OCI-LY1 (cell line): ENCODE data around the gene ALKBH1.
"Not testable (repeated sequence)": the region's sequence is repeated elsewhere in the genome, so short reads cannot be mapped to it uniquely, and the experiment has no call there.

ENCODE experiments used
- H2AFZ ChIP-seq: fragments of 200-600 bp; sonication (generic), shearing (Covaris generic); 2 replicates; pipeline ENCODE4 v1.6.0; 2014; ENCODE audit warnings: antibody characterized with exemption, mild to moderate bottlenecking, low read length
- H3F3A ChIP-seq: fragments of 200-600 bp; sonication (generic), shearing (Covaris generic); 2 replicates; pipeline ENCODE4 v1.6.0; 2014; ENCODE audit warnings: mild to moderate bottlenecking, antibody characterized with exemption, low read length, moderate library complexity; ENCODE audit not compliant: insufficient read depth
- H3K27ac ChIP-seq: fragments of 200-600 bp; sonication (generic); 2 replicates; pipeline ENCODE4 v1.5.1; 2014; ENCODE audit warnings: low read length, mixed run types, mild to moderate bottlenecking, low read depth; ENCODE audit not compliant: poor library complexity, severe bottlenecking
- H3K27me3 ChIP-seq: fragments of 200-600 bp; sonication (generic); 2 replicates; pipeline ENCODE4 v1.6.0; 2014; ENCODE audit warnings: antibody characterized with exemption, mild to moderate bottlenecking, low read length, moderate library complexity; ENCODE audit not compliant: insufficient read depth
- H3K36me3 ChIP-seq: fragments of 200-600 bp; sonication (generic); 2 replicates; pipeline ENCODE4 v1.6.1; 2014; ENCODE audit warnings: mild to moderate bottlenecking, antibody characterized with exemption, low read length, moderate library complexity, mixed read lengths; ENCODE audit not compliant: insufficient read depth
- H3K4me1 ChIP-seq: fragments of 200-600 bp; sonication (generic); 2 replicates; pipeline ENCODE4 v1.5.1; 2014; ENCODE audit warnings: mild to moderate bottlenecking, low read length, moderate library complexity; ENCODE audit not compliant: insufficient read depth, severe bottlenecking
- H3K4me2 ChIP-seq: fragments of 200-600 bp; sonication (generic), shearing (Covaris generic); 2 replicates; pipeline ENCODE4 v1.6.1; 2014; ENCODE audit warnings: low read length
- H3K4me3 ChIP-seq: fragments of 200-600 bp; sonication (generic); 2 replicates; pipeline ENCODE4 v1.5.1; 2014; ENCODE audit warnings: low read length, low read depth, mild to moderate bottlenecking, mixed read lengths; ENCODE audit not compliant: poor library complexity, severe bottlenecking
- H3K79me2 ChIP-seq: fragments of 200-600 bp; shearing (Covaris generic); 2 replicates; pipeline ENCODE4 v1.6.1; 2016; ENCODE audit warnings: mixed run types, low read length, mixed read lengths; ENCODE audit not compliant: insufficient read depth
- H3K9ac ChIP-seq: fragments of 200-600 bp; sonication (generic), shearing (Covaris generic); 2 replicates; pipeline ENCODE4 v1.6.1; 2014; ENCODE audit warnings: mild to moderate bottlenecking, low read length, mixed read lengths
- H3K9me2 ChIP-seq: fragments of 200-600 bp; sonication (generic), shearing (Covaris generic); 2 replicates; pipeline ENCODE4 v1.6.1; 2014; ENCODE audit warnings: low read depth, mild to moderate bottlenecking, low read length, mixed read lengths
- H3K9me3 ChIP-seq: fragments of 200-600 bp; shearing (Covaris generic); 2 replicates; pipeline ENCODE4 v1.6.1; 2014; ENCODE audit warnings: low read length, mixed read lengths
- H4K20me1 ChIP-seq: fragments of 200-600 bp; sonication (generic), shearing (Covaris generic); 2 replicates; pipeline ENCODE4 v1.6.0; 2016; ENCODE audit warnings: mild to moderate bottlenecking, low read length; ENCODE audit not compliant: insufficient read depth
- CTCF ChIP-seq: fragments of 200-600 bp; sonication (generic), shearing (Covaris generic); IDR thresholded peaks from 2 replicates; pipeline ENCODE4 v1.5.1; 2017; ENCODE audit warnings: mild to moderate bottlenecking, antibody characterized with exemption, low read length, moderate library complexity, mixed read lengths
- EZH2 ChIP-seq: fragments of 200-600 bp; sonication (generic), shearing (Covaris generic); IDR thresholded peaks from 2 replicates; pipeline ENCODE4 v1.8.0; 2017; ENCODE audit warnings: borderline replicate concordance, mixed run types, mild to moderate bottlenecking, antibody characterized with exemption, low read length, moderate library complexity, mixed read lengths

ALKBH1 gene

DNA sequence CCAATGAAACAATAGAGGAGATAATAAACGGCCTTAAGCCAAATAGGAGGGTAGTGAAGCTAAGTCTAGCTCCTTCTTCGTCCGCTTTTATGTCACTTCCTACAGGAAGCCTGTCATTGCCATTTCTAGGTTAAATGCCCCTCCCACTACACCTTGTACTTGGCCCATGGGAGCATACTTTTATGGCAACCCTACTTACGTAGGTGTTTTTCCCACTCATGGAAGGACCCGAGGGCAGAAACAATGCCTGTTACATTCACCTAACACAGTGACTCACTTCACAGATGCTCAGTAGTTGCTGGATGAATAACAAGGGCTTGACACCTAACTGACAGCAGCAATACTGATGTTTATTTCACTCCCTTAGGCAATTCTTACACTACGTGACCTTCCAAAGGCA, 44.5 kb downstream of the ALKBH1 start:
- Histone ChIP-seq H3K9me3 (no peaks in the 10 kb centered on the region), H3K4me1 (peaks cover 2% of the 10 kb centered on the region), H3K36me3 (no peaks in the 10 kb centered on the region), H3K9ac (no peak overlapping the region), H2AFZ (no peak overlapping the region), H3K27me3 (no peaks in the 10 kb centered on the region), H3K79me2 (no peaks in the 10 kb centered on the region), H3K9me2 (no peaks in the 10 kb centered on the region), H3F3A (no peaks in the 10 kb centered on the region), H4K20me1 (no peaks in the 10 kb centered on the region), H3K4me2 (no peak overlapping the region), H3K4me3 (no peak overlapping the region), H3K27ac (no peak overlapping the region)
- TF ChIP-seq CTCF (no peak), EZH2 (no peak)

DNA sequence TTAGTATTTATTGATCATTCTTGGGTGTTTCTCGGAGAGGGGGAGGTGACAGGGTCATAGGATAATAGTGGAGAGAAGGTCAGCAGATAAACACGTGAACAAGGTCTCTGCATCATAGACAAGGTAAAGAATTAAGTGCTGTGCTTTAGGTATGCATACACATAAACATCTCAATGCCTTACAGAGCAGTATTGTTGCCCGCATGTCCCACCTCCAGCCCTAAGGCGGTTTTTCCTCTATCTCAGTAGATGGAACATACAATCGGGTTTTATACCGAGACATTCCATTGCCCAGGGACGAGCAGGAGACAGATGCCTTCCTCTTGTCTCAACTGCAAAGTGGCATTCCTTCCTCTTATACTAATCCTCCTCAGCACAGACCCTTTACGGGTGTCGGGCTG, 46.3 kb downstream of the ALKBH1 start:
- not testable (repeated sequence) for H3F3A ChIP-seq, H3K79me2 ChIP-seq, H4K20me1 ChIP-seq, H2AFZ ChIP-seq, H3K4me1 ChIP-seq, H3K9me3 ChIP-seq, H3K27ac ChIP-seq, H3K9me2 ChIP-seq, H3K27me3 ChIP-seq, H3K36me3 ChIP-seq, H3K9ac ChIP-seq, H3K4me2 ChIP-seq, H3K4me3 ChIP-seq

GRCh38 chr14:77660754-77661153, 47.1 kb downstream of the ALKBH1 start:
- H3K27me3 ChIP-seq = no peaks in the 10 kb centered on the region
- no peaks in the 10 kb centered on the region for H3K9me2 ChIP-seq
- no peak for TF ChIP-seq EZH2
- TF ChIP-seq CTCF = no peak
- no peaks in the 10 kb centered on the region for H3K36me3 ChIP-seq
- peaks cover 6% of the 10 kb centered on the region for H3K4me1 ChIP-seq
- no peak overlapping the region for H3K9ac ChIP-seq
- no peak overlapping the region for H2AFZ ChIP-seq
- H3K27ac ChIP-seq = no peak overlapping the region
- H3K4me3 ChIP-seq = no peak overlapping the region
- H4K20me1 ChIP-seq = no peaks in the 10 kb centered on the region
- H3K4me2 ChIP-seq = no peak overlapping the region
- H3K79me2 ChIP-seq = no peaks in the 10 kb centered on the region
- H3F3A ChIP-seq = no peaks in the 10 kb centered on the region
- no peaks in the 10 kb centered on the region for H3K9me3 ChIP-seq

DNA sequence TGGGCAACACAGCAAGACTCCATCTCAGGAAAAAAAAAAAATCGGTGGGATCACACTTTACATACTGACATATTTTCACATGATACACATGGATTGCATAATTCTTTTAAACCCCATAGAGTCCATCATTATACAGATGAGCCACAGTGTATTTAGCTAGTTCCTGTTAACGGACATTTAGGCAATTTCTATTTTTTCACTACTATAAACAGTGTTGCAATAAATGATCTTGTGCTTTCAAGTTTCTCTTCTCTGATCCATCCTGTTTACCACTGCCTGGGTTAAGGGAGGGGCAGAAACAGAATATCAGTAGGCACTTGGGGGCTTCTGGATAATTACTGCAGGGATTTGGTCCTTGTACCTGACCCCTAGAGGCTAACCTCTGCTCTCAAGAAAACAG, 48.0 kb downstream of the ALKBH1 start:
- no peaks in the 10 kb centered on the region for H3K9me2 ChIP-seq
- no peak overlapping the region for H3K9ac ChIP-seq
- H3K9me3 ChIP-seq = no peaks in the 10 kb centered on the region
- H2AFZ ChIP-seq = no peak overlapping the region
- H4K20me1 ChIP-seq = no peaks in the 10 kb centered on the region
- H3F3A ChIP-seq = no peaks in the 10 kb centered on the region
- H3K4me3 ChIP-seq = no peak overlapping the region
- H3K4me2 ChIP-seq = no peak overlapping the region
- no peak for TF ChIP-seq CTCF
- TF ChIP-seq EZH2 = no peak
- H3K27me3 ChIP-seq = no peaks in the 10 kb centered on the region
- H3K4me1 ChIP-seq = peaks cover 7% of the 10 kb centered on the region
- H3K36me3 ChIP-seq = no peaks in the 10 kb centered on the region
- no peaks in the 10 kb centered on the region for H3K79me2 ChIP-seq
- no peak overlapping the region for H3K27ac ChIP-seq
